A549 (cell line): ENCODE results near the gene BMPER.

Experiments used
- CTCF ChIP-seq: fragments of >200 bp; sonication (Bioruptor Twin); formaldehyde crosslinking; IDR thresholded peaks from 3 replicates; pipeline ENCODE4 v1.5.1; 2016
- REST ChIP-seq: fragments of 200-600 bp; sonication (generic); IDR thresholded peaks from 2 replicates; pipeline ENCODE4 v1.6.1; 2016; ENCODE audit warnings: antibody characterized with exemption, mild to moderate bottlenecking, moderate library complexity
- RFX5 ChIP-seq: fragments of 450-650 bp; IDR thresholded peaks from 2 replicates; pipeline ENCODE4 v1.7.1; 2014; ENCODE audit warnings: antibody characterized with exemption, mild to moderate bottlenecking, moderate library complexity

GRCh38 chr7:33932832-33933468 lies 27.6 kb downstream of the BMPER start:
- TF ChIP-seq CTCF (peak; percentile 88), REST (no peak), RFX5 (no peak)
